Activated effector memory CD4-positive, alpha-beta T cell treated with Interleukin-2 at 50 U/mL for 16 hours (primary cell): Measurements from ENCODE around the gene GKN2.

Source experiments
- DNase-seq: peaks from one replicate; pipeline ENCODE4 v3.0.0-alpha.2; 2020

GKN2 gene

DNA sequence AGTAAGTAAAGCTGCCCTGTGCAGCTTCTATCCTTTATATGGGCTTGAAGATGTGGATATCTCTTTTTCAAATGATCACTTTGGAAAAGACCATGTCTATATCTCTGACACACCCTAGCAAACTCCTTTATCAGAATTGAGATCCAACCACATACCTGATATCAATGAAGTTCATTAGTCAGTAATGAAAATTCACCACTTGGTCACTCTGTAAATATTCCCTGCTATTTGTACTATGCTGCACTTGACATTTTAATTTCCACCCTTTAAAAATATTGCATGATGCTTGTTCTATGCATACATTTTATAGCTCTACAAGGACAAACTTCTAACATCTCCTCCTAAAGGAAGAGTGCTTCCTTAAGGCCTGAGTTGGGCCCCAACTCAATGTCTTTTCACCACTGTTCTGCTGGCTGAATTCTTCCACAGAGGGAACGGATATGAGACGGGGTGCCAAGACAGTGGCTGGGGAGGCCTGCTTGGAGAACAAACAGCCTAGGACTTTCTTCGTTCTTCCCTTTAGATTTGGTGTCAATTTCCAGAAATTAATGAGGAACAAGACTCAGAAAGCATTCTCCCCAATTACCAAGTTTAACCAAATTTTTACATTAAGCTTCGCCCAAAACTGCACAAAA, at the start of gene GKN2:
TSS of gene GKN2 (minus strand) at position 7 of the 635 bp plus-strand sequence. CDS start 32 bp downstream, outside the sequence.
- no peak for DNase-seq

DNA sequence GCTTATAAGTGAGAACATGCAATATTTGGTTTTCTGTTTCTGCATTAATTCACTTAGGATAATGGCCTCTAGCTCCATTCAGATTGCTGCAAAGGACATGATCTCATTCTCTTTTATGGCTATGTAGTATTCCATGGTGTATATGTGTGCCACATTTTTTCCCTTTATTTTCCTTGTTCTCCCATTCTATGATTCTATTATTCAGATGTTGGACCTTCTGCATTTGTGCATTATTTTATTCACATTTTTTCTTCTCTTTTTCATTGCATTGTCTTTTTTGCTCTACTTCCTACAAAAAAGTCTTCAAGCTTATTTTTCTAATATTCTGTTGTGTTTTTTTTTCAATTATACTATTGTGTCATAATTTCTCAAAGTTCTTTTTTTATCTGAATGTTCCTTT, 49.2 kb upstream of the GKN2 start:
- no peak for DNase-seq

- DNase-seq = no peak
Measured at GRCh38 chr2:68997401-68997800, 44.7 kb upstream of the GKN2 start.

DNA sequence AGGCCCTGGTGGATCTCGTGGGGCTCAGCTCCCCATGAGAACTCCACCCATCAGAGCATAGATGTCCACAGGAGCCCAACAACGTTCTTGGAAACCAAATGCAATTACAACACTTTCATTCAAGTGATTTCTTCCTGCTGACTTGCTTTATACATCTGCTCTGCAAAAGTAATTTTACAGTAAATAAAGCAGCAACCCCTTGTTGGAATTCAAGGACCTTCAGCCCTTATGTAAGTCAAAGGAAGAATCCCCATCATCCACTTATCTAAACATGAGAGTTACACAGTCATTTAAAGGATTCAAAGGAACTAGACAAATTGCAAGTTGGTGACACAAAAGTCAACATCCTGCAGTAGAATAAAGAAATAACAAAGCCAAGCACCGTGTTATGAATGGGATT, 43.2 kb upstream of the GKN2 start:
- DNase-seq = no peak

GRCh38 chr2:68994864-68995263, 42.2 kb upstream of the GKN2 start:
- no peak for DNase-seq

DNA sequence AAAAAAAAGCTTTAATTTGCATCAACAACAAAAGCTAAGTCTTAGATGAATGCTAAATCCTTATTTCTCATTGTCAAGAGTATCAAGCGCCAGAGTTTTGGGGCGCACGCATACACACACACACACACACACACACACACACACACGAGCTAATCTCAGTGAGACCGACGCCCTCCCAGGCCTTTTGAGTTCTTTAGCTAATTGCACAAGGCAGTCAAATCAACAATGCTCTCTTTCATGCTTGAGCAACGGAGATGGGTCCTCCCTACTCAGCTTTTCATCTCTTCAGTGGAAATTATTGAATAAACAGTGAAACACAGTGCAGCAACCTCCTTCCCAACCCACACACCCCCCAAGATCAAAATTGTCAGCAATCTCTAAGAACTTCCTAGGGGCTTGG, 41.0 kb upstream of the GKN2 start:
- no peak for DNase-seq

DNA sequence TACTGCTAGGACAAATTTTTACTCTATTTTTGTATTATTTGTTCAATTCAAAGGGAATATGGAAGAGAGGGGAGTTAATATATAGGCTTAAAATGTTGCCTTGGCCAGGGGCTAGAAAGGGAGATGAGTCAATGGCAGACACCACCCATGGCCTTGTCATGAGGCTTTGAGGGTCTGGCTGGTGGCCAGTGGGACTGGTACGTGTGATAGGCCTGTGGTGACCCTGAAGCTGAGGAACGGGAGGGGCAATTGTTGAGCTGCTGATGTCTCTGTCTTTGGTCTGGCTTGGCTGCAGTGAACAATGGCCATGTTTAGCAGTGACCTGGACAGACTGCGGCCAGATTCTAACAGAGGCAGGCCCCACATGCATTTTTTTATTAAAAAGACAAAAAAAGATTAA, 40.2 kb upstream of the GKN2 start:
- DNase-seq = no peak

DNA sequence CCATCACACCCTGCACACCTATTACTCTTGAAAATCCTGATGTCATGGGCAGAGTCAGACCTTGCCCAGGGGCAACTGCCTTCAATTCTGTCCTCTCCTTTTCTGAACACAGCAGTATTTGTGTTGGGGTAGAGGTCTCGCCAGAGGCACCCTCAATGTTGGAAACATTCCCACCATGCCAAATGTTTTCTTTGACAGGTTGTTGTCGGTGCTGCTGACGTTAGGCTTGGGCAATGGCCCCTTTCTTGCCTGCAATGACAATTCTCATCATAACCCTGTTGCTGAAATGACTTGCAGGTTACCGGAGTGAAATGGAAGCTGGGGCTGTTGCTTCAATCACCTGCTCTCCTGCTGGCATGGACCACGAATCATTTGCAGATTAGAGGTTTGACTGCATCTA, 39.6 kb upstream of the GKN2 start:
- DNase-seq = no peak

- DNase-seq = no peak
Measured at GRCh38 chr2:68989035-68989434, 36.3 kb upstream of the GKN2 start.

- no peak for DNase-seq
Measured at GRCh38 chr2:68987021-68987503, 34.4 kb upstream of the GKN2 start.

- DNase-seq = no peak
Measured at GRCh38 chr2:68980956-68981355, 28.3 kb upstream of the GKN2 start.

GRCh38 chr2:68978098-68978497, 25.4 kb upstream of the GKN2 start:
- no peak for DNase-seq

DNA sequence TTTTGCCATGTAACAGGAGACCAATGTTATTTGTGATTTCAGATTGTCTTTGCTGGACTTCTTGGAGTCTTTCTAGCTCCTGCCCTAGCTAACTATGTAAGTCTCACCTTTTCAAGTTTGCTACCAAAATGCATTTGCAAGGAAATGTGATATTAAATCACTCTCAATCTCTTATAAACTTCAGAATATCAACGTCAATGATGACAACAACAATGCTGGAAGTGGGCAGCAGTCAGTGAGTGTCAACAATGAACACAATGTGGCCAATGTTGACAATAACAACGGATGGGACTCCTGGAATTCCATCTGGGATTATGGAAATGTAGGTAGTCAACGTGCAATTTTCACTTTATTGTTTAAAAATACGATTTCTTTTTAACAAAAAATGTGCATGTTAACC, 24.8 kb upstream of the GKN2 start:
- DNase-seq = no peak

DNA sequence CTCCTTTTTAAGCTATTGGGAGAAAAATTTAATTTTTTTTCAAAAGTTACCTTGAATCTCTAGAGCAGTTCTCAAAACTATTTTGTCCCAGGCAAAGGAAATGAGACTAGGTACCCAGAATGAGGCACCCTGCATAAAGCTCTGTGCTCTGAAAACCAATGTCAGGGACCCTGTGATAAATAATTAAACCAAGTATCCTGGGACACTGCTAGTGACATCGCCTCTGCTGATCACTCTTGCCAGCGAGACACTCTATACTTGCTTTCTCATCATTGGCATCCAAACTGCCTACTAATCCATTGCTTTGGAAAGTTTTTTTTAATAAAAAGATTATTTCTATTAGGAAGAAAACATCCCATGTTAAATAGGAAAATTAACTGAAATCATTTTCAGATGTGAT, 23.2 kb upstream of the GKN2 start:
- DNase-seq = no peak

DNA sequence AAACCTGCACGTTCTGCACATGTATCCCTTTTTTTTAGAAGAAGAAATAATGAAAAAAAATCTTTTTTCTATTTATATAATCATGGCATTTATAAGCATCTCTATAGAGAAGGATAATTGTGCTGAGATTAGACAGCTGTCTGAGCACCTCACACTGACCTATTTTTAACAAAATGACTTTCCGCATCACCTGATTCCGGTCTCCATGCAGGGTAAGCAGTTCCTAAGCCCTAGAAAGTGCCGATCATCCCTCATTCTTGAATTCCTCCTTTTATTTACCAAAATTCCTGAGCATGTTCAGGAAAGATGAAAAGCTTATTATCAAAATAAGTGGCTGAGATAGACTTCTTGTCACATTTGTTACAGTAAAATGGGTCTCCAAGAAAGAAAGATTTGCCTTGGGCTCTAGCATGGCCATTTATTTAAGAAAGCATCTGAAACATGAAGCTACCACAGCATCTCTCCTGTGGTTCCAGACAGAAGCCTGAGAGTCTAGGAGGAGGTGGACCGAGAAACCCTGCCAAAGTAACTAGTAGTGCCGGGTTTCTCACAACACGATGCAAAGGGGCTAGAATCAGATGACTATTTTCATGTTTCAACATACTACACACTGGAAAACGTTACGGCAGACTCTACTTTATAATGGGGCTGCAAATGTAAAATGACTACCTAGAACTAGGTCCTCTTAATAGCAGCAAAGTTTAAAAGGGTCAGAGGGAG, 22.4 kb upstream of the GKN2 start:
- no peak for DNase-seq

- DNase-seq = no peak
Measured at GRCh38 chr2:68974251-68974650, 21.6 kb upstream of the GKN2 start, which contains the start of gene GKN1. Gene GKN1, plus strand, starts transcription at chr2:68974636. Its CDS starts 42 bp downstream, at chr2:68974678.

DNA sequence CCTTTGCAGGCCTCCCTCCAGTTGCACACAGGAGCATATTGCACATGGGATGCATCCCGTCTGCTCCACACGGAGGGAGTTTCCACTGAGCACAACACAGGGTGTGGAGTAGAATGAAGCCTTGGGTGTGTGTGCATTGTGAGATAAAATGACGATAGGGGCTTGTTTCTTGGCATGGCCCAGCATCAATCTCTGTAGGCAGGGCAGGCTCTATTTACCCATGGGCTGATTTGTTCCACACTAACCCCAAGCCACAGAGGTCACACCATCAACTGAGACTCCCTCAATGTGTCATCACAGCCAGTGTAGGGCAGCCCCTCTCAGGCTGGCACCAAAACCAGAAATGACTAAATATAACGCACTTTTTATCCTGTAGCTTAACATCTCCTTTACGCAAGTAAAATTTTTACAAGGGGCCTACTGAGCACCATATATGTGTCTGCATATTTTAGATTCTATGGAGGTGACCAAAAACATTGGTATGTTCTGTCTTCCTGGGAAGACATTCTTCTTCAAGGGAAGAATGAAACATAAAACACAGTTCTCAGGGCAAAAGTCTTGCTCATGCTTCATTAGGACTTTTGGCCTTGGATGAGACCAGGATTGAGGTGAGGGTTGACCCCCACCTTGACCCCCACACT, 19.0 kb upstream of the GKN2 start:
- DNase-seq = no peak

- DNase-seq = no peak
Measured at GRCh38 chr2:68970566-68971265, 18.0 kb upstream of the GKN2 start.

GRCh38 chr2:68969736-68970490, 17.2 kb upstream of the GKN2 start:
- no peak for DNase-seq

GRCh38 chr2:68968221-68968620, 15.5 kb upstream of the GKN2 start:
- no peak for DNase-seq

GRCh38 chr2:68964282-68964681, 11.6 kb upstream of the GKN2 start:
- DNase-seq = no peak

- DNase-seq = no peak
Measured at GRCh38 chr2:68961380-68961779, 8.7 kb upstream of the GKN2 start.

- DNase-seq = no peak
Measured at GRCh38 chr2:68959001-68959400, 6.3 kb upstream of the GKN2 start.
